Amniotic stem cell (primary cell): ENCODE data around the gene SPTLC2.
"Not testable (repeated sequence)": the region's sequence is repeated elsewhere in the genome, so short reads cannot be mapped to it uniquely, and the experiment has no call there.

Experiments
- DNase-seq: peaks from one replicate; lab custom pipeline; 2025; lab: John Stamatoyannopoulos, UW

Gene SPTLC2

DNA sequence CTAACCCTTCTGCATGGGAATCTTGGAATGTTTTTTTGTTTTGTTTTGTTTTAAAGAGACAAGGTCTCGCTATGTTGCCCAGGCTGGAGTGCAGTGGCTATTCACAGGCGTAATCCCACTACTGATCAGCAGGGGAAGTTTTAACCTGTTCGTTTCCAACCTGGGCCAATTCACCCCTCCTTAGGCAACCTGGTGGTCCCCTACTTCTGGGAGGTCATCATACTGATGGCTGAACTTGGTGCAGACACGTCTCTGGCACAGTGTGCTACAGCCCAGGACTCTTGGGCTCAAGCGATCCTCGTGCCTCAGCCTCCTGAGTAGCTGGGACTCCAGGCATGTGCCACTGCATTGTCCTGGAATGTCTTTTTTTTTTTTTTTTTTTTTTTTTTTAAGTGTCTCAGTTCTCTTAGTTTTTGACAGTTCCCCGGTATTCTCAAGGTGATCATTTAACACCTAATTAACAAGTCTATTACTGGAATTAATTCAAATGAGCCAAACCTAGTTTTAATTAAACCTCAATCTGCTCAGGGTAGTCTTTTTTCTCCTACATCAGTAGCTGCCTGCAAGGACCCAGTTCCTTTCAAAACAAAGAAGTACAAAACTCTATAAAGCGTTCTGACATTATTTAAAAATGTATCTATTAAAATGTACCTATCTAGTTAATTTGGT, 68.8 kb downstream of the SPTLC2 start:
- no peak for DNase-seq

DNA sequence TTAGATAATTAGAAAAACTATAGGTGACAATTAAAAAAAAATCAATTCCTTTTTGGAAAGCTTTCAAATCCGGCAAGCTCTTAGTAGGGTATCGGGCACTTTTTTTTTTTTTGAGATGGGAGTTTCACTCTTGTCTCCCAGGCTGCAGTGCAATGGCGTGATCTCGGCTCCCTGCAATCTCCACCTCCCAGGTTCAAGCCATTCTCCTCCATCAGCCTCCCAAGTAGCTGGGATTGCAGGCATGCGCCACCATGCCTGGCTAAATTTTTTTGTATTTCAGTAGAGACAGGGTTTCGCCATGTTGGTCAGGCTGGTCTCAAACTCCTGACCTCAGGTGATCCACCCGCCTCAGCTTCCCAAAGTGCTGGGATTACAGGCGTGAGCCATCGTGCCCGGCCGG, 71.3 kb downstream of the SPTLC2 start:
- not testable (repeated sequence) for DNase-seq

GRCh38 chr14:77544571-77544970, 71.9 kb downstream of the SPTLC2 start:
- DNase-seq: no peak

DNA sequence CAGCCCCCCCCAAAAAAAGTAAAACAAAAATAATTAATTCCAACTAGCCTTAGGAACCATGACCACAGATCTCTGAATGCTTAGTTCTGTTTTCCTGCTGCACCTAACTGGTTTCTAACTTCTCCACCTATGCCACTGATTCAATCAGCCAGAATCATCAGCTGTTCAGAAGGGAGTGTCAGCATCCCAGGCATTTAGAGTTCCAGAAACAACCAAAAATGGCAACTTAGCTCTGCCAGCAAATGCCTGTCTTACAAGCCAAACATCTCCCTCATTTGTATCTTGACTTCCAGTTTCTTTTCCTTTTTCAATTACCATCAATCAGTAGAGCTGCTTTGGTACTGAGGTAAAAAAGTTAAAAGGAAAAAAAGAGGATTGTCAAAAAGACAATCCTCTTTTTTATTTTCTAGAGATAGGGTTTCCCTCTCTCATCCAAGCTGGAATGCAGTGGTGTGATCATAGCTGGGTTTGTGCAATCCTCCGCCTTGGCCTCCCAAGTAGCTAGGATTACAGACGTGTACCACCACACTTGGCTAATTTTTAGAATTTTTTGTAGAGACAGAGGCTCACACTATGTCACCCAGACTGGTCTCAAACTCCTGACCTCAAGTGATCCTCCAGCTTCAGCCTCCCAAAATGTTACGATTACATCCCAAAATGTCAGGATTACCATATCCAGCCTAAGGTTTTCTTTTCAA, 72.7 kb downstream of the SPTLC2 start:
- DNase-seq: no peak

GRCh38 chr14:77543240-77543551, 73.2 kb downstream of the SPTLC2 start:
- no peak for DNase-seq

DNA sequence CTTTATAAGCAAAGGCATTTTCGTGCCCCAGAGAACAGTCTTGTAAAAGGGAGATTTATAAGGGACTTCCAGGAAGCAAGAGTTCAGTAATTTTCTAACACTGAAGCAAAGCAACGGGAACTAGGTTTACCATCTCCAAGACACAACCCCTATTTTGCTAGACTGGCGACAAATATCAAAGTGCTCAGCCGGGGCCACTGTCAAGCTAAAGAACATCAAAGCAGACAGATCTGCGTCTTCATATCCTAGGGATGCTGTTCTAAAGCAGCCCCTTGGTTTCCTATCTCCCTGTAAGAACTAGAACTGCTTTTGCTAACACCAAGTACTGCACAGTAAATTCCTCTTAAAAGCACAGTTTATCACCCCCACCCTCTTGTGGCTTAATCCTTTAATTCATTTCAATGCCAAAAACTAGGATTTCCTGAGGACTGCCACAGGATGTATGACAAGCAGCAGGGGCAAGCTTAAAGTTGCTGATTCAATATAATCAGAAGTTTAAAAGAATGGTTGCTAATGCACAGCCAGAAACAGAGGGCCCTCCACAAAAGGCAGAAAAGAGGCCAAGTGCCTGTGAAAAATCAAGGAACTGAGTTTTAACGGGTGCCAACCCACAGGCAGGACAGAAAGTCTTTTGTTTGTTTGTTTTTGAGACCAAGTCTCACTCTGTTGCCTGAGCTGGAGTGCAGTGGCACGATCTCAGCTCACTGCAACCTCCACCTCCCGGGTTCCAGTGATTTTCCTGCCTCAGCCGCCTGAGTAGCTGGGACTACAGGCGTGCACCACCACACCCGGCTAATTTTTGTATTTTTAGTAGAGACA, 73.8 kb downstream of the SPTLC2 start:
- DNase-seq: no peak

DNA sequence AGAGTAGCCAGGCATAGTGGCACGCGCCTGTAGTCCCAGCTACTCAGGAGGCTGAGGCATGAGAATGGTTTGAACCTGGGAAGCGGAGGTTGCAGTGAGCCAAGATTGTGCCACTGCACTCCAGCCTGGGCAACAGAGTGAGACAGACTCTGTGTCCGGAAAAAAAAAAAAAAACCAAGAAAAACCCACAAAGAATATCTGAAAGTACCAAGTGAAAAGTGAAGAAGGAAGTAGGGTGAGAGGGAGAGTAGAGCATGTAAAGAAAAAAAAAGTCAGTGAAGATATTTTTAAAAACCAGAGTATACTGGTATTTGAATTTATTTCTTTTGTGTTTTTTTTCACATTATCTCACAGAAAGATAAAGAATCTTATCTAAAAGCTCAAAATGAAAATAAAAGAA, 74.5 kb downstream of the SPTLC2 start:
- no peak for DNase-seq

GRCh38 chr14:77536951-77537350, 79.5 kb downstream of the SPTLC2 start:
- not testable (repeated sequence) for DNase-seq

- no peak for DNase-seq
Observed at GRCh38 chr14:77531071-77531470, 85.4 kb downstream of the SPTLC2 start.

DNA sequence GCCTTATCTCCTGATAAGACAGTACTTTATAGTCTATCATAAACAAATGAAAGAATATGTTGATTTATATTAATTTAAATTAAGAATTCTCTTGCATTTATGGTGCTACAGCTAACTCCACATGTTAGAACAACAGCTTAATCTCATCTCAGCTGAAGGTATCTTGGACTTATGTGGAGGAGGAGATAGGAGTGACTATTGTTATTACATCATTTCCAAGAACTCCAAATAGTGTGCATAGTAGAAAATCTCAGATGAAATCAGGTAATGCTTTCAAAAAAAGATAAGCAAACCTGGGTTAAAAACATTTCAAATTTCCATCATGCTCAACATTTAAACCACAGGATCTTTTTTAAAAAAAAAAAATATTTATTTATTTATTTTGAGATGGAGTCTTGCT, 86.5 kb downstream of the SPTLC2 start:
- DNase-seq: no peak

- no peak for DNase-seq
Observed at GRCh38 chr14:77529213-77529612, 87.2 kb downstream of the SPTLC2 start.

GRCh38 chr14:77528701-77529100, 87.7 kb downstream of the SPTLC2 start:
- DNase-seq: not testable (repeated sequence)

GRCh38 chr14:77526266-77526665, 90.2 kb downstream of the SPTLC2 start:
- DNase-seq: no peak

DNA sequence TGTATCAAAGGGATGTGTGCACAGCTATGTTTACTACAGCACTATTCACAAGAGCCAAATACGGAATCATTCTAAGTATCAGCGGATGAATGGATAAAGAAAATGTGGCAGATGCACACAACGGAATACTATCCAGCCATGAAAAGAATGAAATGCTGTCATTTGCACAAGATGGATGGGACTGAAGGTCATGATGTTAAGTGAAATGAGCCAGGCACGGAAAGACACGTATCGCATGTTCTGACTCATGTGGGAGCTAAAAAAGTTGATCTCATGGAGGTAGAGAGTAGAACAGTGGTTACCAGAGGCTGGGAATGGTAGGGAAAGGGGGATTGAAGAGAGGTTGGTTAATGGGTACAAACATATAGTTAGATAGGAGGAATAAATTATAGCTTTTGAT, 91.9 kb downstream of the SPTLC2 start:
- no peak for DNase-seq

DNA sequence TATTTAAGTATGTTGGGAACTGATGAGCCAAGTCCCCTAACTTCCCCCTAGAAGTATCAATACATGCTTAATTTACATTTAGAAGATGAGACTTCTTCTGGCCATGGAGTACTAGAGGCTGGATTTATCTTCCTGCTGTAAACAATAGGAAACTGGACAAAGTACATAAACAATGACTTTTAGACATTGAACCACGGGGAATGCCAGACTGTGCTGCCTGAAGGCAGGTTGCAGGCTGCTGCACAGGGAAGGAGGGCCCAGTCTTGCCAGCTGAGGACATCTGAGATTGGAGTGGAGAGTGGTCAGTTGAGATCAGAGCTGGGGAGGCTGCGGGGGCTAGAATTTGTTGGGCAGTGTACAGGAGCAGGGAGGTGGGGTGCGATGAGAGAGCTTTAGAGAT, 93.3 kb downstream of the SPTLC2 start:
- DNase-seq: no peak

DNA sequence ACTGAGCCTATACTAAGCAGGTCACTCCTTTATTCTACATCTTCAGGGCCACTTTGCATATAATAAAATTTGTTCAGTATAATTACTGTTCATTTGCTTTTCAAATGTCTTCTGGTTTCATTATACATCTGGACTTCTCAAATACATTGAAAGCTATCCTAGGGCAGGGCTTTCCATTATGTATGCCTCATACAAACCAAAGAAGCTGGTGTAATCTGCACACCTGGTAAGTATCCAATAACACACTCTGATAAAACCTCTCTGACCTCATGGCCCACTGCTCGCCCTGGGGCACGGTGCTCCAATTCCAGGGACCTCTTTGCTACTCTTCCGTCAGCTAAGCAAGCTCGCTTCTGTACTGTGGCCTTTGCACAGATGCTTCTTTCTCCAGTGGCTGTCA, 95.9 kb downstream of the SPTLC2 start:
- DNase-seq: no peak

GRCh38 chr14:77516126-77516525, 100.3 kb downstream of the SPTLC2 start:
- no peak for DNase-seq

GRCh38 chr14:77511486-77512162, 104.8 kb downstream of the SPTLC2 start:
- DNase-seq: no peak

GRCh38 chr14:77509366-77509765, 107.1 kb downstream of the SPTLC2 start:
- DNase-seq: no peak

- no peak for DNase-seq
Observed at GRCh38 chr14:77508876-77509275, 107.6 kb downstream of the SPTLC2 start.

- no peak for DNase-seq
Observed at GRCh38 chr14:77508249-77508648, 108.2 kb downstream of the SPTLC2 start.

DNA sequence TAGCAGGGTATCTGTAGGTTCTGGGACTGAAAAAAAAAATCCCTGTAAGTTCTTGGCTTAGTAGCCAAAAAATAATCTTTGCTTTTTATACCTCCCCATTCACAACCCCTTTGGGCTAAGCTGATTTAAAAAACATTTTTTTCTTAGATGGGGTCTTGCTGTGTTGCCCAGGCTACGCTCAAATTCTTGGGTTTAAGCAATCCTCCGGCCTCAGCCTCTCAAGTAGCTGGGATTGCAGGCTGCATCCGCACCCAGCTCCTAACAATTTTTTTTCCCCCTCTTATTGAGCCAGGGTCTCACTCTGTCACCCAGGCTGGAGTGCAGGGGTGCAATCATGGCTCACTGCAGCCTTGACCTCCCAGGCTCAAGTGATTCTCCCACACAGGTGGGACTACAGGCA, 108.7 kb downstream of the SPTLC2 start:
- no peak for DNase-seq

GRCh38 chr14:77505031-77505430, 111.4 kb downstream of the SPTLC2 start:
- DNase-seq: no peak
